ENCODE results near the gene NGEF. TPM values are rescaled to one million over a fixed set of nuclear protein-coding genes. Genes with fewer than 3 reads are reported as not detected.

NGEF gene
- total RNA-seq, 1 experiment from 2014 or later, result 5.4 TPM

GRCh38 chr2:232890896-232891601 is 122.0 kb downstream of the NGEF start:
- Mint-ChIP-seq H3K27ac (peak overlapping the region; percentile 37; the same call in 1 of the 2 replicates), H3K9me3 (no peaks in the 10 kb centered on the region), H3K4me3 (peak overlapping the region; percentile 45), H3K27me3 (ENCODE audit: low read depth) (peaks cover 3% of the 10 kb centered on the region; the same call in 1 of the 2 replicates), H3K4me1 (peaks cover 27% of the 10 kb centered on the region), H3K36me3 (no peaks in the 10 kb centered on the region)
- ChIA-PET CTCF (interaction anchor here (0.6 to 2.2 kb wide), 13 partner anchors 10 to 552 kb away, joined by 3 to 12 read pairs (median 4); no protein-coding TSS in a partner anchor), POLR2A (no interaction called here)
- peak; percentile 69 for ATAC-seq
- TF ChIP-seq ZNF281 (CRISPR knock-in tag; IDR thresholded peaks at IDR 0.05) (peak; percentile 37; the same call in 1 of the 2 replicates), MYBL2 (CRISPR knock-in tag; IDR thresholded peaks at IDR 0.05) (no peak), FOXP4 (CRISPR knock-in tag; IDR thresholded peaks at IDR 0.05) (peak; percentile 44; the same call in 1 of the 2 replicates), USF2 (CRISPR knock-in tag; IDR thresholded peaks at IDR 0.05) (peak; percentile 95), ZNF232 (CRISPR knock-in tag; IDR thresholded peaks at IDR 0.05) (0 out of 2 replicates have a peak, but pooled peaks have one; percentile 27), ETV6 (CRISPR knock-in tag; IDR thresholded peaks at IDR 0.05) (peak; percentile 59; the same call in 1 of the 2 replicates), ZNF121 (CRISPR knock-in tag; IDR thresholded peaks at IDR 0.05) (no peak), SP1 (CRISPR knock-in tag; conservative IDR thresholded peaks at IDR 0.05) (peak; percentile 46; the same call in 1 of the 2 replicates), USF1 (CRISPR knock-in tag; IDR thresholded peaks at IDR 0.05) (peak; percentile 94), MAX (CRISPR knock-in tag; IDR thresholded peaks at IDR 0.05) (peak; percentile 78)
- peak; percentile 77 for DNase-seq (ENCODE audit: low spot score)

- ATAC-seq (peak; percentile 15), DNase-seq (ENCODE audit: low spot score) (no peak)
- H3K27ac Mint-ChIP-seq, result peak overlapping the region; percentile 71; the same call in 1 of the 2 replicates
- H3K4me3 Mint-ChIP-seq, result peak overlapping the region; percentile 45
- POLR2A ChIA-PET, result no interaction called here
- no peaks in the 10 kb centered on the region for H3K36me3 Mint-ChIP-seq
- no peaks in the 10 kb centered on the region for H3K9me3 Mint-ChIP-seq
- peaks cover 3% of the 10 kb centered on the region; the same call in 1 of the 2 replicates for H3K27me3 Mint-ChIP-seq (ENCODE audit: low read depth)
- CTCF ChIA-PET, result interaction anchor here (1.0 to 2.2 kb wide), 12 partner anchors 10 to 553 kb away, joined by 3 to 12 read pairs (median 4); no protein-coding TSS in a partner anchor
- peaks cover 27% of the 10 kb centered on the region for H3K4me1 Mint-ChIP-seq
- TF ChIP-seq TP53 (CRISPR knock-in tag; IDR thresholded peaks at IDR 0.05) (no peak), ARID4B (CRISPR knock-in tag; IDR thresholded peaks at IDR 0.05; ENCODE audit: borderline replicate concordance) (no peak), TEAD1 (CRISPR knock-in tag; IDR thresholded peaks at IDR 0.05) (no peak), ESRRA (CRISPR knock-in tag; IDR thresholded peaks at IDR 0.05; ENCODE audit: borderline replicate concordance) (no peak), NR1H2 (CRISPR knock-in tag; IDR thresholded peaks at IDR 0.05) (no peak), E2F4 (CRISPR knock-in tag; IDR thresholded peaks at IDR 0.05; ENCODE audit: borderline replicate concordance, low read depth) (no peak), ZNF416 (CRISPR knock-in tag; IDR thresholded peaks at IDR 0.05) (no peak), ZNF671 (CRISPR knock-in tag; IDR thresholded peaks at IDR 0.05) (no peak), ZNF281 (CRISPR knock-in tag; IDR thresholded peaks at IDR 0.05) (no peak)
These were observed 122.5 kb downstream of the NGEF start for GRCh38 chr2:232890536-232890895.
